ENCODE results near the gene GPS1.

GRCh38 chr17:82010575-82011525, 40.8 kb upstream of the GPS1 start:
- TF ChIP-seq CTCF (IDR thresholded peaks at IDR 0.05) (no peak), ZBTB21 (CRISPR knock-in tag; IDR thresholded peaks at IDR 0.05; ENCODE audit: borderline replicate concordance) (no peak), GABPB1 (CRISPR knock-in tag; IDR thresholded peaks at IDR 0.05) (no peak), RELA (CRISPR knock-in tag; IDR thresholded peaks at IDR 0.05; ENCODE audit: borderline replicate concordance) (no peak), ATF2 (CRISPR knock-in tag; IDR thresholded peaks at IDR 0.05; ENCODE audit: borderline replicate concordance, low read depth) (no peak), SMAD4 (CRISPR knock-in tag; IDR thresholded peaks at IDR 0.05) (no peak)
